ENCODE data around the gene USP14. TPM values are rescaled to one million over a fixed set of nuclear protein-coding genes. Genes with fewer than 3 reads are reported as not detected.

Gene USP14
- total and polyA plus RNA-seq, 2 experiments from 2014 or later = 13.9 to 94.8 TPM

DNA sequence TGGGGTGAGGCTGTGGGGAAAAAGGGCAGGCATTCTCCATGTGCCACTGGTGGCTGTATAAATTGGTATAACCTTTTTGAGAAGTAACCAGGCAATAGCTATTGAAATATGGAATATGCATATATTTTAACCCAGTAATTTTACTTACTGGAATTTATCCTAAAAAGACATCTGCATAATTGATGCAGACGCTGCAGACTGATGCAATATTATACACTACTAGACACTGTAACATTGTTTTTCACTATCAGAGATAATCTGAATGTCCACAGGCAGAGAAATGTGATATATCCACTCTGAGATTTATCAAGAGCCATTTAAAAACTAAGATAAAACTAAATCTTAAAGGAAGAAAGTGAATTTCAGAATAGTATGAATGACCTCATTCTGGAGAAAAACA, 94.8 kb downstream of the USP14 start:
- H3K9me2 ChIP-seq (ENCODE audit: insufficient read depth) = no peaks in the 10 kb centered on the region
- in situ Hi-C loops (cut with MboI) = no loop called here
- 96% methylated on average over 1 of the region's 1 CpG for WGBS, 2 experiments (ENCODE audit: low coverage in 1 of 2, low lambda C conversion rate in 2 of 2, missing lambda C conversion rate in 2 of 2)

GRCh38 chr18:255171-255570, 96.8 kb downstream of the USP14 start:
- DNase-seq = no peak
- Histone ChIP-seq H3K9me3 (ENCODE audit: low read depth) (no peaks in the 10 kb centered on the region), H3F3A (ENCODE audit: insufficient read depth) (no peaks in the 10 kb centered on the region), H3K4me2 (ENCODE audit: unreplicated experiment) (no peak overlapping the region), H3K9ac (no peak overlapping the region), H3K36me3 (ENCODE audit: low read depth) (peaks cover 86% of the 10 kb centered on the region), H3K27ac (no peak overlapping the region), H3K4me3 (no peak overlapping the region), H3K9me2 (ENCODE audit: insufficient read depth) (no peaks in the 10 kb centered on the region), H3K27me3 (replicated peaks; ENCODE audit: insufficient read depth) (no peaks in the 10 kb centered on the region), H4K20me1 (ENCODE audit: insufficient read depth) (no peaks in the 10 kb centered on the region), H3K4me1 (ENCODE audit: insufficient read depth) (no peaks in the 10 kb centered on the region), H2AFZ (no peak overlapping the region), H3K79me2 (ENCODE audit: insufficient read depth) (no peaks in the 10 kb centered on the region)
- WGBS, 2 experiments (ENCODE audit: low coverage in 1 of 2, low lambda C conversion rate in 2 of 2, missing lambda C conversion rate in 2 of 2) = 95 to 97% methylated on average over 4 of the region's 4 CpGs
- TF ChIP-seq EZH2 (IDR thresholded peaks at IDR 0.05; ENCODE audit: insufficient read depth, poor library complexity, severe bottlenecking) = no peak
- no peak for TF ChIP-seq EZH2phosphoT487 (IDR thresholded peaks at IDR 0.05; ENCODE audit: insufficient read depth, low read depth)
- in situ Hi-C loops (cut with MboI) = no loop called here

More for the DNA sequence above, 94.8 kb downstream of the USP14 start:
- Histone ChIP-seq H3K27ac (no peak overlapping the region), H3K4me2 (ENCODE audit: unreplicated experiment) (no peak overlapping the region), H3K4me1 (ENCODE audit: insufficient read depth) (no peaks in the 10 kb centered on the region), H3K4me3 (no peak overlapping the region), H3K79me2 (ENCODE audit: insufficient read depth) (no peaks in the 10 kb centered on the region), H3K9ac (no peak overlapping the region), H3K36me3 (ENCODE audit: low read depth) (peaks cover 75% of the 10 kb centered on the region), H4K20me1 (ENCODE audit: insufficient read depth) (no peaks in the 10 kb centered on the region), H3K27me3 (replicated peaks; ENCODE audit: insufficient read depth) (no peaks in the 10 kb centered on the region), H2AFZ (no peak overlapping the region), H3F3A (ENCODE audit: insufficient read depth) (no peaks in the 10 kb centered on the region), H3K9me3 (ENCODE audit: low read depth) (no peaks in the 10 kb centered on the region)
- TF ChIP-seq EZH2phosphoT487 (IDR thresholded peaks at IDR 0.05; ENCODE audit: insufficient read depth, low read depth) (no peak), EZH2 (IDR thresholded peaks at IDR 0.05; ENCODE audit: insufficient read depth, poor library complexity, severe bottlenecking) (no peak)
- DNase-seq = no peak

DNA sequence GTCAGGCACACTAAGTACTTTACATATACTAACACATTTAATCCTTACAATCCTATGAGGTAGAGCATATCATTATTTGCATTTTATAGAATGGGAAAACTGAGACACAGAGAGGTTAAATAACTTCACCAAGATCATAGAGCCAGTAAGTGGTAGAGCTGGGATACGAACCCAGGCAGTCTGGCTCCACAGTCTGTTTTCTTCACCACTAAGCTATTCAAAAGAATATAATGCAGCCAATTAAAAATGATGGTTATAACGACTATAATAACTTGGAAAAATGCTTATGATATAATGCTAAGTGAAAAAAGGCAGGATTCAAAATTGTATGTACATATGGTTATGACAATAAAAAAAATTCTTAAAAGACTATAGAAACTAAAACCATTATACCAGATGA, 102.2 kb downstream of the USP14 start:
- WGBS, 2 experiments (ENCODE audit: low coverage in 1 of 2, low lambda C conversion rate in 2 of 2, missing lambda C conversion rate in 2 of 2) = 81 to 88% methylated on average over 2 of the region's 2 CpGs
- Histone ChIP-seq H4K20me1 (ENCODE audit: insufficient read depth) (no peaks in the 10 kb centered on the region), H3K9ac (no peak overlapping the region), H3K27ac (peak overlapping the region; percentile 75; the same call in 1 of the 2 replicates), H3K27me3 (replicated peaks; ENCODE audit: insufficient read depth) (no peaks in the 10 kb centered on the region), H3K36me3 (ENCODE audit: low read depth) (peaks cover 55% of the 10 kb centered on the region), H3K4me1 (ENCODE audit: insufficient read depth) (peaks cover 14% of the 10 kb centered on the region), H3K4me2 (ENCODE audit: unreplicated experiment) (no peak overlapping the region), H3F3A (ENCODE audit: insufficient read depth) (peaks cover 19% of the 10 kb centered on the region), H3K9me2 (ENCODE audit: insufficient read depth) (no peaks in the 10 kb centered on the region), H3K4me3 (no peak overlapping the region), H3K79me2 (ENCODE audit: insufficient read depth) (peaks cover 8% of the 10 kb centered on the region; the same call in 1 of the 2 replicates), H3K9me3 (ENCODE audit: low read depth) (no peaks in the 10 kb centered on the region), H2AFZ (no peak overlapping the region)
- DNase-seq = no peak
- TF ChIP-seq EZH2 (IDR thresholded peaks at IDR 0.05; ENCODE audit: insufficient read depth, poor library complexity, severe bottlenecking) = no peak
- TF ChIP-seq EZH2phosphoT487 (IDR thresholded peaks at IDR 0.05; ENCODE audit: insufficient read depth, low read depth) = no peak
- in situ Hi-C loops (cut with MboI) = no loop called here

GRCh38 chr18:261398-262073, 103.2 kb downstream of the USP14 start:
- Histone ChIP-seq H3K4me1 (ENCODE audit: insufficient read depth) (peaks cover 14% of the 10 kb centered on the region), H4K20me1 (ENCODE audit: insufficient read depth) (no peaks in the 10 kb centered on the region), H3K9ac (peak overlapping the region; percentile 25; the same call in 1 of the 2 replicates), H3K4me2 (ENCODE audit: unreplicated experiment) (peak overlapping the region; percentile 3), H3K27ac (peak overlapping the region; percentile 75), H3K4me3 (no peak overlapping the region), H3K9me3 (ENCODE audit: low read depth) (no peaks in the 10 kb centered on the region), H3K9me2 (ENCODE audit: insufficient read depth) (no peaks in the 10 kb centered on the region), H3K27me3 (replicated peaks; ENCODE audit: insufficient read depth) (no peaks in the 10 kb centered on the region), H2AFZ (no peak overlapping the region), H3K36me3 (ENCODE audit: low read depth) (peaks cover 48% of the 10 kb centered on the region), H3K79me2 (ENCODE audit: insufficient read depth) (peaks cover 18% of the 10 kb centered on the region), H3F3A (ENCODE audit: insufficient read depth) (peaks cover 19% of the 10 kb centered on the region)
- in situ Hi-C loops (cut with MboI) = no loop called here
- peak; percentile 77 for DNase-seq
- 98 to 100% methylated on average over 2 of the region's 2 CpGs for WGBS, 2 experiments (ENCODE audit: low coverage in 1 of 2, low lambda C conversion rate in 2 of 2, missing lambda C conversion rate in 2 of 2)
- TF ChIP-seq EZH2phosphoT487 (IDR thresholded peaks at IDR 0.05; ENCODE audit: insufficient read depth, low read depth) (no peak), EZH2 (IDR thresholded peaks at IDR 0.05; ENCODE audit: insufficient read depth, poor library complexity, severe bottlenecking) (no peak)

Small RNA genes within 50 kb of the gene (microRNA-seq; reads per million reads assigned to microRNA genes)
- gene MIR8078 (ENCODE audit: borderline number of aligned reads) = not detected

Small RNA genes within 50 kb of the gene (small RNA-seq; reads per million reads assigned to genes)
- gene MIR8078 (ENCODE audit: low read depth, low replicate concordance) = not detected

Other genes starting within 250 kb of the USP14 start
- not detected in 2 replicates for gene TUBB8B, start 108.9 kb upstream of the USP14 start, total RNA-seq (2014; rRNA removed; shearing (Covaris generic))
- not detected in 2 replicates for gene TUBB8B, start 108.9 kb upstream of the USP14 start, polyA plus RNA-seq (2016; fragmentation: Nextera tagmentation; extraction: Ambion mirVana)
- 26.8 and 28.3 TPM in 2 replicates for gene THOC1, start 109.5 kb downstream of the USP14 start, total RNA-seq (2014; rRNA removed; shearing (Covaris generic))
- 23.2 and 23.3 TPM in 2 replicates for gene THOC1, start 109.5 kb downstream of the USP14 start, polyA plus RNA-seq (2016; fragmentation: Nextera tagmentation; extraction: Ambion mirVana)

All from GM23248 (cell line).